HuH-7 (cell line): ENCODE results near the gene CADM1.

Experiments
- DNase-seq: peaks from one replicate; pipeline ENCODE4 v3.0.0; 2011; ENCODE audit warnings: low spot score

The CADM1 gene

GRCh38 chr11:115515647-115516395 lies 11.6 kb upstream of the CADM1 start:
- DNase-seq: no peak

GRCh38 chr11:115506954-115507675 lies 2.9 kb upstream of the CADM1 start:
- DNase-seq: no peak

GRCh38 chr11:115505175-115505574 lies 960 bp upstream of the CADM1 start:
- no peak for DNase-seq

- peak; percentile 26 for DNase-seq
Observed at GRCh38 chr11:115503886-115504275, 334 bp downstream of the CADM1 start.

GRCh38 chr11:115503083-115503885 lies 931 bp downstream of the CADM1 start:
- DNase-seq: peak; percentile 48

- DNase-seq: no peak
Observed at GRCh38 chr11:115502636-115503082, 1.6 kb downstream of the CADM1 start.

GRCh38 chr11:115501893-115502589 lies 2.2 kb downstream of the CADM1 start:
- no peak for DNase-seq

- DNase-seq: no peak
Observed at GRCh38 chr11:115501502-115501892, 2.7 kb downstream of the CADM1 start.

GRCh38 chr11:115500547-115501501 lies 3.4 kb downstream of the CADM1 start:
- DNase-seq: no peak

- DNase-seq: no peak
Observed at GRCh38 chr11:115499891-115500290, 4.3 kb downstream of the CADM1 start.

- no peak for DNase-seq
Observed at GRCh38 chr11:115499241-115499799, 4.9 kb downstream of the CADM1 start.

GRCh38 chr11:115498354-115498753 lies 5.9 kb downstream of the CADM1 start:
- DNase-seq: peak; percentile 40

GRCh38 chr11:115497303-115497702 lies 6.9 kb downstream of the CADM1 start:
- no peak for DNase-seq

GRCh38 chr11:115496892-115497291 lies 7.3 kb downstream of the CADM1 start:
- no peak for DNase-seq

GRCh38 chr11:115493905-115494304 lies 10.3 kb downstream of the CADM1 start:
- no peak for DNase-seq

GRCh38 chr11:115493488-115493887 lies 10.7 kb downstream of the CADM1 start:
- DNase-seq: no peak

GRCh38 chr11:115489466-115489865 lies 14.7 kb downstream of the CADM1 start:
- DNase-seq: no peak

GRCh38 chr11:115488945-115489344 lies 15.3 kb downstream of the CADM1 start:
- DNase-seq: no peak

- no peak for DNase-seq
Observed at GRCh38 chr11:115481528-115481927, 22.7 kb downstream of the CADM1 start.

- DNase-seq: no peak
Observed at GRCh38 chr11:115480611-115481010, 23.6 kb downstream of the CADM1 start.

- no peak for DNase-seq
Observed at GRCh38 chr11:115477410-115477809, 26.8 kb downstream of the CADM1 start.
